ENCODE data around the gene HEMGN.

The HEMGN gene

DNA sequence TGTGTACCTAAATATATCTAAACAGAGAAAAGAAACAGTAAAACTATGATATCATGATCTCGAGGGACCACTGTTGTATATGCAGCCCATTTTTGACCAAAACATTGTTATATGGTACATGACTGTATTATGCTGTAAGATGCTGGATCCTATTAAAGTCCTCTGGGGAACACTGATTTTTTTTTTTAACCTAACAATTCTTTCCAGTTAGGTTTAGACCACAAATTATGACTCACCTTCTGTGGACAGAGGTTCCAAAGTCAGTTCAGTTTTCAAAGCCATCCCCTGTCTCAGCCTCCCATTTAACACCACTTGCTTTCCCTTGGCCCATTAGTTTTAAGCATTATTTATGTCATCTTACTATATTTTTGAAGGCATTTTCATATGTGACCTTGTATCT, 42.8 kb downstream of the HEMGN start:
- no peak for DNase-seq (ENCODE audit: low read depth)

DNA sequence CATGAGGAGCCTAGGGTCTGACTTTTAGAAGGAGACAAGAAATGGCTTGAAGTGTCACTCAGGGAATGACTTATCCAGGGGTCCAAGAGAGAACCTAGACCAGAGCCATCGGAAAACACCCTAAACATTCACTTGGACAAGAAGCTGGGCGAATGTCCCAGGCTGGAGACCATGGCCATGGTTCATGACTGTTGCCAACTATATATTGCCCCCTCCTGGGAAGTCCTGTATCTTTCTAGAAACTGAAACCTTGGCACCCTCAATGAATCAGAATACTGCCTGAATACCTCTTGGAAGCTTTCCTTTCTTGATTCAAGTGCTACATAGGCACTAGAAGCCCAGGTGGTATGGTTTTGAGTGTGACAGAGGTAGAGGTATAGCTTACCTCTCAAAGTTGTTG, 45.6 kb downstream of the HEMGN start:
- DNase-seq (ENCODE audit: low read depth): no peak

DNA sequence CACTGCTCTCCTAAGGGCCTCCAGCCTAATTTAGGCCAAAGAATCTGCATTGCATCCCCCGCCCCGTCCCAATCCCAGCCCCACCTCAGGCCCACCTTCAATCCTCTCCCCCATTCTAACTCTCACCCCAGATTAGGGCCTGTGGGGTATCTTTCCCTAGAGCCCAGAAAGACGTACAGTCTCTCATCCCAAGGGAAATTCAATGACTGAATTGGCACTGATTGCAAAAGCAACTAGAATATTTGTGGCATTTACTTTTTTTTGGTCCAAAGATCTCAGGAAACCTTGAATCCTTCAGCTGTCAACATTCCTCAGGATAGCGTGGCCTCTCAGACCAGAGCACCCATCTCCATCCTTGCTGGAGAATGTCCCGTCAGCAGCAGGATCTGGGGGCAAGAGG, 46.2 kb downstream of the HEMGN start:
- DNase-seq (ENCODE audit: low read depth): no peak

DNA sequence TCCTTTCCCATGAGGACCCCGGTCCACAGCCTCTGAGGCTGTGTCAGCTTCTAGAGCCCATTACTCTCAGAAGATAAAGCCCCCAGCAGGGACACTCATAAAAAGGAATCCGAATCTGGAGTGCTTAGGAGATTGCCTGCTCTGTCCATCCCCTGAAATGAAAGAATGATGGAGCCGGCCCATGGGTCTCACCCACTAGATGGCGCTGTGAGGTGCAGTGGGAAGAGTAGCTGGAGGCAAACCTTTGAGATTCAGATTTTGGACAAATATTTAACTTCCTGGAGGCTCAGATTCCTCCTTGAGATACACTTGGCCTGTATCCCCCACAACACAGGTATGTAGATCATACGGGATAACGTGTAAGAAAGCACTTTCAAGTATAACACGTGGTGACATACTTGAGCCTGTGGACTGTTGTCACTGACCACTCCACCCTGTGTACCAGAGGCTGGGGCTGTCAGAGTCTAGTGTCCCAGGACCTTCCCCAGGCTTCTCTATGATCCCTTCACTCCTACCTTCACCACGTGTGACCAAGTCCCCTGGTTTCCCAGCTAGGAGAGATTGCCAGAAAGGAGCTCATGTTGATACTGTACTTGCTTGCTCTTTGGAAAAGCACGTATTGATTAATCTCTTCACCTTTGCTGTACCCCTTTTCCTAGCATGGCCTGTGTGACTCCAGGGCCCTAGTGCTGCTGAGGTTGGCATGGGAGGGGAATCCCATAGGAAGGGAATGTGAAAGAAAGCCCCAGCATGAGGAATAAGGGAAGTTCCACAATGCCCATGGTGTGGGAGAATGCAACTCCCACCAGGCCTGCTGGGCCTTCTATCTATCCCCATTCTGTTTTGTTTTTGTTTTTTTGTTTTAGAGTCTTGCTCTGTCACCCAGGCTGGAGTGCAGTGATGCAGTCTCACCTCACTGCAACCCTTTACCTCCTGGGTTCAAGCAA, 47.8 kb downstream of the HEMGN start:
- DNase-seq (ENCODE audit: low read depth): peak; percentile 46

DNA sequence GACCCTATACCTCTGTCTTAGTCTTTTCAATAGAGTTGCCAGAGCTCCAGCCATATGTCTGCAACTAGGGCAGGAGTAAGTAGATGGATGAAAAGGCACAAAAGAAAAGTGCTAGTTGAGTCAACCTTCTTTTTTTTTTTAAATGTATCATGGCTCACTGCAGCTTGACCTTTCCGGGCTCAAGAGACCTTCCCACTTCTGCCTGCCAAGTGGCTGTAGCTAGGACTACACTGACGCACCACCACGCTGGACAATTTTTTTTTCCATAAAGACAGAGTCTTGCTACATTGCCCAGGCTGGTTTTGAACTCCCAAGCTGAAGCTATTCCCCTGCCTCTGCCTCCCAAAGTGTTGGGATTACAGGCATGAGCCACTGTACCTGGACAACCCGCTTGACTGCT, 57.6 kb downstream of the HEMGN start:
- no peak for DNase-seq (ENCODE audit: low read depth)
